GM12878 (cell line): ENCODE measurements around the gene XCR1. TPM values are rescaled to one million over a fixed set of nuclear protein-coding genes. Genes with fewer than 3 reads are reported as not detected.

Source experiments
- BHLHE40 ChIP-seq, 2 experiments: fragments of 450-650 bp in 1 of 2; IDR thresholded peaks; 2 replicates each; pipeline ENCODE4 v1.6.1; 2011 to 2017; ENCODE audit warnings: low read depth in 2 of 2, borderline replicate concordance in 1 of 2, improper control_type of control experiment in 1 of 2, low read length in 1 of 2, mild to moderate bottlenecking in 1 of 2
- BMI1 ChIP-seq: fragments of 450-650 bp; IDR thresholded peaks from 2 replicates; pipeline ENCODE4 v1.6.1; 2016; ENCODE audit warnings: mild to moderate bottlenecking, moderate library complexity, borderline replicate concordance
- CBFB ChIP-seq: IDR thresholded peaks from 2 replicates; pipeline ENCODE4 v1.6.1; 2016; ENCODE audit warnings: antibody characterized with exemption, low read depth
- EED ChIP-seq: sonication (generic); IDR thresholded peaks from 2 replicates; pipeline ENCODE4 v1.6.1; 2016; ENCODE audit warnings: antibody characterized with exemption, low read depth
- IKZF2 ChIP-seq, 2 experiments: fragments of 450-650 bp; IDR thresholded peaks; 2 replicates each; pipeline ENCODE4 v1.6.1; 2017; ENCODE audit warnings: mild to moderate bottlenecking in 2 of 2, moderate library complexity in 2 of 2
- IRF4 ChIP-seq: IDR thresholded peaks from 2 replicates; pipeline ENCODE4 v1.6.1; 2011; ENCODE audit warnings: low read depth, low read length
- MEF2B ChIP-seq: fragments of 450-650 bp; IDR thresholded peaks from 2 replicates; pipeline ENCODE4 v1.6.1; 2018; ENCODE audit warnings: mild to moderate bottlenecking, moderate library complexity; ENCODE audit not compliant: partially characterized antibody, poor library complexity, severe bottlenecking
- MLLT1 ChIP-seq: fragments of 450-650 bp; IDR thresholded peaks from 2 replicates; pipeline ENCODE4 v1.6.1; 2016; ENCODE audit warnings: mild to moderate bottlenecking
- MXI1 ChIP-seq: fragments of 150-350 bp; IDR thresholded peaks from 2 replicates; pipeline ENCODE4 v1.6.1; 2011; ENCODE audit warnings: low read depth, mild to moderate bottlenecking, inconsistent platforms, low read length, improper control_type of control experiment
- NR2C1 ChIP-seq: fragments of 450-650 bp; IDR thresholded peaks from 2 replicates; pipeline ENCODE4 v1.6.1; 2017; ENCODE audit warnings: antibody characterized with exemption, mild to moderate bottlenecking, moderate library complexity
- RELB ChIP-seq: fragments of 450-650 bp; IDR thresholded peaks from 2 replicates; pipeline ENCODE4 v1.6.1; 2017; ENCODE audit warnings: low read depth, mild to moderate bottlenecking, moderate library complexity
- SIN3A ChIP-seq: IDR thresholded peaks from 2 replicates; pipeline ENCODE4 v1.6.1; 2012; ENCODE audit warnings: low read depth, low read length, improper control_type of control experiment
- SMAD5 ChIP-seq: IDR thresholded peaks from 2 replicates; pipeline ENCODE4 v1.6.1; 2016; ENCODE audit warnings: antibody characterized with exemption, low read depth
- WRNIP1 ChIP-seq: IDR thresholded peaks from 2 replicates; pipeline ENCODE4 v1.6.1; 2011; ENCODE audit warnings: low read depth, low read length, improper control_type of control experiment, borderline replicate concordance
- ZNF384 ChIP-seq: IDR thresholded peaks from 2 replicates; pipeline ENCODE4 v1.6.1; 2012; ENCODE audit warnings: low read depth, mild to moderate bottlenecking, low read length, improper control_type of control experiment, borderline replicate concordance
- ZNF687 ChIP-seq: fragments of 450-650 bp; IDR thresholded peaks from 2 replicates; pipeline ENCODE4 v1.6.1; 2017; ENCODE audit warnings: mild to moderate bottlenecking, moderate library complexity
- polyA plus RNA-seq, 11 experiments: library from polyadenylated mRNA; depleted of rRNA in 4 of 11; unstranded in 6 of 11; stranded (reverse) in 5 of 11; fragments of >200 nt; fragmentation: Nextera tagmentation in 4 of 11; fragmentation: Illumina TruSeq in 1 of 11; extraction: Ambion mirVana in 4 of 11; extraction: Trizol in 1 of 11; gene quantifications; 1 replicate in 1 of 11; 2 replicates in 10 of 11; pipeline versions ENCODE4 v1.2.1 to v1.2.3, GENCODE V29; 2011 to 2016; ENCODE audit warnings: inconsistent platforms in 2 of 11, missing spikeins in 2 of 11, low read depth in 1 of 11
- total RNA-seq, 4 experiments: library from RNA; depleted of rRNA in 3 of 4; stranded (reverse); fragments of >200 nt in 3 of 4; fragmentation: Illumina TruSeq in 1 of 4; extraction: Trizol in 1 of 4; gene quantifications; 2 replicates each; pipeline versions ENCODE4 v1.2.1 to v1.2.3, GENCODE V29; 2013 to 2021

Gene XCR1
- total and polyA plus RNA-seq, 10 of the 15 experiments (the other 5 are each of a cell fraction or from before 2014, with no cell fraction given), result 0.02 to 0.29 (median 0.13) TPM; not detected in 2

- TF ChIP-seq ZNF687 (0 out of 2 replicates have a peak, but pooled peaks have one; percentile 6), BMI1 (no peak), ZNF384 (peak; percentile 87), CBFB (0 out of 2 replicates have a peak, but pooled peaks have one; percentile 29), MEF2B (peak; percentile 22), BHLHE40 (IDR thresholded peaks at IDR 0.05; ENCODE audit: borderline replicate concordance in 1 of 2, low read depth in 2 of 2, low read length in 1 of 2) (peak; percentile 49 to 62; a peak in 2 of 4 replicates), MLLT1 (0 out of 2 replicates have a peak, but pooled peaks have one; percentile 19), SMAD5 (0 out of 2 replicates have a peak, but pooled peaks have one; percentile 10), RELB (peak; percentile 31; the same call in 1 of the 2 replicates), IRF4 (no peak), IKZF2 (IDR thresholded peaks at IDR 0.05) (peak; percentile 35 to 38; a peak in 2 of 4 replicates), EED (no peak), WRNIP1 (no peak), NR2C1 (no peak), MXI1 (peak; percentile 88; the same call in 1 of the 2 replicates), SIN3A (peak; percentile 76; the same call in 1 of the 2 replicates)
These were observed 32.7 kb downstream of the XCR1 start (continued) for GRCh38 chr3:45994419-45995235.
